OCI-LY7 (cell line): Measurements from ENCODE around the gene YPEL3. TPM values are rescaled to one million over a fixed set of nuclear protein-coding genes. Genes with fewer than 3 reads are reported as not detected.
A peak's percentile ranks its signal among the peaks of the same experiment; 100 is the strongest.

ENCODE experiments used
- BruUV-seq: library from RNA; stranded (reverse); fragments of 400-500 nt; replicated peaks from 2 replicates; lab custom pipeline; 2021; lab: Mats Ljungman, UMichigan
- CTCF ChIA-PET: fragments of 300-600 bp; sonication (Branson Sonifier 250); formaldehyde crosslinking; loops from one replicate; lab custom pipeline; 2022; ENCODE audit warnings: antibody characterized with exemption; ENCODE audit not compliant: unreplicated experiment; lab: Charles Lee
- POLR2A ChIA-PET: fragments of 300-600 bp; sonication (Branson Sonifier 250); formaldehyde crosslinking; loops from one replicate; lab custom pipeline; 2022; ENCODE audit warnings: antibody characterized with exemption; lab: Charles Lee
- DNase-seq: peaks from one replicate; pipeline ENCODE4 v3.0.0-alpha.2; 2015; ENCODE audit warnings: low spot score
- H2AFZ ChIP-seq: fragments of 200-600 bp; sonication (generic), shearing (Covaris generic); 2 replicates; pipeline ENCODE4 v1.6.1; 2014; ENCODE audit warnings: mild to moderate bottlenecking, antibody characterized with exemption, low read length, moderate library complexity
- H3K27ac ChIP-seq: fragments of 200-600 bp; sonication (generic); 2 replicates; pipeline ENCODE4 v1.5.1; 2014; ENCODE audit warnings: mixed run types, low read depth, mild to moderate bottlenecking, moderate library complexity, low read length, inconsistent platforms; ENCODE audit not compliant: poor library complexity, severe bottlenecking
- H3K36me3 ChIP-seq: fragments of 200-600 bp; sonication (generic); 2 replicates; pipeline ENCODE4 v1.6.1; 2014; ENCODE audit warnings: mild to moderate bottlenecking, antibody characterized with exemption, low read length, moderate library complexity, mixed read lengths; ENCODE audit not compliant: insufficient read depth
- H3K4me1 ChIP-seq: fragments of 200-600 bp; sonication (generic); 2 replicates; pipeline ENCODE4 v1.5.1; 2014; ENCODE audit warnings: mild to moderate bottlenecking, low read length; ENCODE audit not compliant: insufficient read depth, poor library complexity, severe bottlenecking
- H3K4me2 ChIP-seq: fragments of 200-600 bp; sonication (generic); 2 replicates; pipeline ENCODE4 v1.6.1; 2014; ENCODE audit warnings: mild to moderate bottlenecking, low read length
- H3K4me3 ChIP-seq: fragments of 200-600 bp; sonication (generic); 2 replicates; pipeline ENCODE4 v1.5.1; 2014; ENCODE audit warnings: mild to moderate bottlenecking, low read depth, low read length; ENCODE audit not compliant: poor library complexity, severe bottlenecking
- H3K79me2 ChIP-seq: fragments of 200-600 bp; sonication (generic); 2 replicates; pipeline ENCODE4 v1.6.1; 2016; ENCODE audit warnings: low read depth, mild to moderate bottlenecking, low read length, moderate library complexity, mixed read lengths; ENCODE audit not compliant: insufficient read depth
- H3K9me2 ChIP-seq: fragments of 200-600 bp; sonication (generic); 2 replicates; pipeline ENCODE4 v1.6.1; 2016; ENCODE audit warnings: mild to moderate bottlenecking, low read length, mixed read lengths; ENCODE audit not compliant: insufficient read depth
- H3K9me3 ChIP-seq: fragments of 200-600 bp; sonication (generic); 2 replicates; pipeline ENCODE4 v1.6.1; 2014; ENCODE audit warnings: mild to moderate bottlenecking, mixed run types, low read length, mixed read lengths
- H4K20me1 ChIP-seq: fragments of 200-600 bp; sonication (generic); 2 replicates; pipeline ENCODE4 v1.6.1; 2014; ENCODE audit warnings: mild to moderate bottlenecking, antibody characterized with exemption, low read length, moderate library complexity, mixed read lengths; ENCODE audit not compliant: insufficient read depth
- CTCF ChIP-seq: fragments of 200-600 bp; sonication (generic); conservative IDR thresholded peaks from 2 replicates; pipeline ENCODE4 v1.5.1; 2014; ENCODE audit warnings: mild to moderate bottlenecking, antibody characterized with exemption, low read length, moderate library complexity, mixed read lengths
- EZH2phosphoT487 ChIP-seq: fragments of 200-600 bp; sonication (generic); IDR thresholded peaks from 2 replicates; pipeline ENCODE4 v1.6.1; 2018; ENCODE audit warnings: low read depth, borderline replicate concordance, mild to moderate bottlenecking, mixed run types, antibody characterized with exemption, low read length, moderate library complexity, mixed read lengths
- intact Hi-C: fragments of 100-400 bp; cut with micrococcal nuclease; formaldehyde crosslinking; loops from one replicate; pipeline ENCODE4 v1.10.0; 2022; ENCODE audit not compliant: unreplicated experiment
- total RNA-seq, 2 experiments: library from RNA; depleted of rRNA in 1 of 2; stranded (reverse); fragments of >200 nt in 1 of 2; shearing (Covaris generic) in 1 of 2; gene quantifications; 2 replicates each; pipeline ENCODE4 v1.2.3, GENCODE V29; 2014 to 2022

Gene YPEL3
- total RNA-seq, 2 experiments from 2014 or later: 17.5 to 34.5 TPM

GRCh38 chr16:30094541-30095165 lies 1.4 kb downstream of the YPEL3 start:
- CTCF ChIA-PET: no interaction called here
- Histone ChIP-seq H3K9me3 (peaks cover 23% of the 10 kb centered on the region), H4K20me1 (no peaks in the 10 kb centered on the region), H3K36me3 (peaks cover 6% of the 10 kb centered on the region; the same call in 1 of the 2 replicates), H2AFZ (no peak overlapping the region), H3K4me3 (peak overlapping the region; percentile 66), H3K9me2 (no peaks in the 10 kb centered on the region), H3K4me1 (peaks cover 35% of the 10 kb centered on the region), H3K79me2 (no peaks in the 10 kb centered on the region), H3K27ac (no peak overlapping the region), H3K4me2 (peak overlapping the region; percentile 94)
- BruUV-seq: no TSS peak
- POLR2A ChIA-PET: no interaction called here
- DNase-seq: no peak
- intact Hi-C loops: loop anchor here (10.0 kb wide), 1 partner anchor 310 kb away; the partner anchor contains the start of gene ZNF771
- TF ChIP-seq EZH2phosphoT487 (no peak), CTCF (no peak)

DNA sequence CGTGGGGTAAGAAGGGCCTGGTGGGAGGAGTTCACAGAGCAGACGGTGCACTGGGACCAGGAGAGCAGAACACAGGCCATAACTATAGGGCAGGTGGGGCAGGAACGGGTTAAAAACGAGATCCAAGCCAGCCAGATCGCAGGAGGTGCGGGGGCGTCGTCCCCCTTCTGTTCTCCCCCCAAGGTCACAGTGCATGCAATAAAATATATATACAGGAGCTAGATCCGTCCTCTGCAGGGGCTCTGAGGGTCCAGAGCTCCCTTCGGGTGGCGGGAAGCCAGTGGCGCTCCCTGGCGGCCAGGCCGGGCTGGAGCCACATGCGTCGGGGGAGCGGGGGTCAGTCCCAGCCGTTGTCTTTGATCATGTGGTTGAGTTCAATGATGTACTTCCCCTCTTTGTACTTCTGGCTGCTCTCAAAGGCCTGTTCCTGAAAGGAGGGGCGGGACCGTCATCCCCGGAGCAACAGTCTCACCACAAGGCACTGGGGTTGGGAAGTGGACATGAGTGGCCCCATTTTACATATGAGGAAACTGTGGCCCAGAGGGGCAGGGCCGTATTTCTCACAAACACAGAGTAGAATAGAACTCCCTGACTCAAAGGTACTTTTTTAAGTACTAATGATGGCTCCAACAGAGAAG lies 3.5 kb downstream of the YPEL3 start:
- H3K4me1 ChIP-seq: peaks cover 35% of the 10 kb centered on the region
- ChIA-PET POLR2A (interaction anchor here (0.6 to 1.8 kb wide), 9 partner anchors 15 to 88 kb away, joined by 3 to 9 read pairs (median 4); partner anchors contain the start of gene PPP4C), CTCF (interaction anchor here (0.5 to 1.7 kb wide), 9 partner anchors 14 to 215 kb away, joined by 3 to 5 read pairs (median 3); partner anchors contain the start of gene ALDOA)
- H3K4me3 ChIP-seq: peak overlapping the region; percentile 71
- H3K27ac ChIP-seq: peak overlapping the region; percentile 79
- peaks cover 6% of the 10 kb centered on the region; the same call in 1 of the 2 replicates for H3K36me3 ChIP-seq
- peak overlapping the region; percentile 84; the same call in 1 of the 2 replicates for H2AFZ ChIP-seq
- no peaks in the 10 kb centered on the region for H3K79me2 ChIP-seq
- H3K4me2 ChIP-seq: peak overlapping the region; percentile 92
- TF ChIP-seq CTCF: peak; percentile 88
- TF ChIP-seq EZH2phosphoT487: no peak
- BruUV-seq: TSS peak; percentile 69
- intact Hi-C loops: loop anchor here (1.0 to 10.0 kb wide), 4 partner anchors 17 to 312 kb away; partner anchors contain the start of genes ALDOA, PPP4C and ZNF771
- no peaks in the 10 kb centered on the region for H4K20me1 ChIP-seq
- no peaks in the 10 kb centered on the region for H3K9me2 ChIP-seq
- H3K9me3 ChIP-seq: peaks cover 11% of the 10 kb centered on the region
- peak; percentile 95 for DNase-seq
